ENCODE results near the gene COCH. TPM values are rescaled to one million over a fixed set of nuclear protein-coding genes. Genes with fewer than 3 reads are reported as not detected.

The COCH gene
- total and polyA plus RNA-seq, 10 of the 15 experiments (the other 5 are each of a cell fraction or from before 2014, with no cell fraction given) = 1.8 to 8.3 (median 5.1) TPM

- TF ChIP-seq, protein P1, sequence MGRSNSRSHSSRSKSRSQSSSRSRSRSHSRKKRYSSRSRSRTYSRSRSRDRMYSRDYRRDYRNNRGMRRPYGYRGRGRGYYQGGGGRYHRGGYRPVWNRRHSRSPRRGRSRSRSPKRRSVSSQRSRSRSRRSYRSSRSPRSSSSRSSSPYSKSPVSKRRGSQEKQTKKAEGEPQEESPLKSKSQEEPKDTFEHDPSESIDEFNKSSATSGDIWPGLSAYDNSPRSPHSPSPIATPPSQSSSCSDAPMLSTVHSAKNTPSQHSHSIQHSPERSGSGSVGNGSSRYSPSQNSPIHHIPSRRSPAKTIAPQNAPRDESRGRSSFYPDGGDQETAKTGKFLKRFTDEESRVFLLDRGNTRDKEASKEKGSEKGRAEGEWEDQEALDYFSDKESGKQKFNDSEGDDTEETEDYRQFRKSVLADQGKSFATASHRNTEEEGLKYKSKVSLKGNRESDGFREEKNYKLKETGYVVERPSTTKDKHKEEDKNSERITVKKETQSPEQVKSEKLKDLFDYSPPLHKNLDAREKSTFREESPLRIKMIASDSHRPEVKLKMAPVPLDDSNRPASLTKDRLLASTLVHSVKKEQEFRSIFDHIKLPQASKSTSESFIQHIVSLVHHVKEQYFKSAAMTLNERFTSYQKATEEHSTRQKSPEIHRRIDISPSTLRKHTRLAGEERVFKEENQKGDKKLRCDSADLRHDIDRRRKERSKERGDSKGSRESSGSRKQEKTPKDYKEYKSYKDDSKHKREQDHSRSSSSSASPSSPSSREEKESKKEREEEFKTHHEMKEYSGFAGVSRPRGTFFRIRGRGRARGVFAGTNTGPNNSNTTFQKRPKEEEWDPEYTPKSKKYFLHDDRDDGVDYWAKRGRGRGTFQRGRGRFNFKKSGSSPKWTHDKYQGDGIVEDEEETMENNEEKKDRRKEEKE (IDR thresholded peaks at IDR 0.05) = no peak
- peak; percentile 46; the same call in 1 of the 2 replicates for TF ChIP-seq RUNX3 (IDR thresholded peaks at IDR 0.05; ENCODE audit: low read length)
- no peak for TF ChIP-seq CHD1 (IDR thresholded peaks at IDR 0.05; ENCODE audit: low read depth, low read length)
- TF ChIP-seq POU2F2 (IDR thresholded peaks at IDR 0.05; ENCODE audit: borderline replicate concordance, low read depth, low read length) = 0 out of 3 replicates have a peak, but pooled peaks have one; percentile 36
- TF ChIP-seq ATF7 (IDR thresholded peaks at IDR 0.05; ENCODE audit: low read depth) = peak; percentile 79
- TF ChIP-seq SP1 (IDR thresholded peaks at IDR 0.05; ENCODE audit: low read depth, low read length) = peak; percentile 34
- peak; percentile 99 for TF ChIP-seq JUNB (IDR thresholded peaks at IDR 0.05)
- 0 out of 4 replicates have a peak, but pooled peaks of 1 of the 2 experiments have one; percentile 43 for TF ChIP-seq SRF (IDR thresholded peaks at IDR 0.05; ENCODE audit: low read depth in 2 of 2, low read length in 2 of 2)
- peak in 1 of 2 experiments; percentile 36; a peak in 1 of 4 replicates for TF ChIP-seq CEBPB (IDR thresholded peaks at IDR 0.05; ENCODE audit: borderline replicate concordance in 1 of 2, low read depth in 2 of 2, low read length in 2 of 2)
- TF ChIP-seq, protein P2, sequence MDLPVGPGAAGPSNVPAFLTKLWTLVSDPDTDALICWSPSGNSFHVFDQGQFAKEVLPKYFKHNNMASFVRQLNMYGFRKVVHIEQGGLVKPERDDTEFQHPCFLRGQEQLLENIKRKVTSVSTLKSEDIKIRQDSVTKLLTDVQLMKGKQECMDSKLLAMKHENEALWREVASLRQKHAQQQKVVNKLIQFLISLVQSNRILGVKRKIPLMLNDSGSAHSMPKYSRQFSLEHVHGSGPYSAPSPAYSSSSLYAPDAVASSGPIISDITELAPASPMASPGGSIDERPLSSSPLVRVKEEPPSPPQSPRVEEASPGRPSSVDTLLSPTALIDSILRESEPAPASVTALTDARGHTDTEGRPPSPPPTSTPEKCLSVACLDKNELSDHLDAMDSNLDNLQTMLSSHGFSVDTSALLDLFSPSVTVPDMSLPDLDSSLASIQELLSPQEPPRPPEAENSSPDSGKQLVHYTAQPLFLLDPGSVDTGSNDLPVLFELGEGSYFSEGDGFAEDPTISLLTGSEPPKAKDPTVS (IDR thresholded peaks at IDR 0.05; ENCODE audit: low read depth, low read length) = no peak
- TF ChIP-seq SKIL (IDR thresholded peaks at IDR 0.05; ENCODE audit: low read depth, poor library complexity, severe bottlenecking) = peak; percentile 90
- TF ChIP-seq ETV6 (conservative IDR thresholded peaks at IDR 0.05 in 1 of 2, IDR thresholded peaks at IDR 0.05 in 1 of 2; ENCODE audit: borderline replicate concordance in 1 of 2, low read depth in 1 of 2) = peak in 1 of 2 experiments; percentile 88; a peak in 2 of 4 replicates
- TF ChIP-seq MTA2 (IDR thresholded peaks at IDR 0.05; ENCODE audit: low read depth) = peak; percentile 93
- TF ChIP-seq ZNF687 (IDR thresholded peaks at IDR 0.05) = no peak
- TF ChIP-seq IKZF1 (conservative IDR thresholded peaks at IDR 0.05) = peak; percentile 41; the same call in 1 of the 2 replicates
- TF ChIP-seq MLLT1 (IDR thresholded peaks at IDR 0.05) = 0 out of 2 replicates have a peak, but pooled peaks have one; percentile 17
- TF ChIP-seq ZBED1 (IDR thresholded peaks at IDR 0.05; ENCODE audit: borderline replicate concordance) = peak; percentile 66; the same call in 1 of the 2 replicates
- peak; percentile 71 to 84 for TF ChIP-seq IKZF2 (IDR thresholded peaks at IDR 0.05)
These were observed 19.9 kb upstream of the COCH start (continued) for GRCh38 chr14:30854492-30854891.

All from GM12878 (cell line).